Natural killer cell (primary cell): ENCODE measurements around the gene HBP1. TPM values are rescaled to one million over a fixed set of nuclear protein-coding genes. Genes with fewer than 3 reads are reported as not detected.

Experiments used
- ATAC-seq, 3 donors: fragments of 150-1000 bp in 2 of 3; fragments of 200-7000 bp in 1 of 3; cut with Tn5 transposase; 1 replicate in 1 of 3; 2 replicates in 2 of 3; pipeline ENCODE4 v1.10.0; 2021; ENCODE audit warnings: mild to moderate bottlenecking in 2 of 3, moderate library complexity in 2 of 3
- DNase-seq, 2 donors: peaks; one replicate each; pipeline versions ENCODE4 v3.0.0 to v3.0.0-alpha.2; 2013 to 2021; ENCODE audit warnings: mixed read lengths in 1 of 2
- H3K27ac ChIP-seq: one replicate; pipeline ENCODE4 v1.5.1; 2013; ENCODE audit warnings: mild to moderate bottlenecking, low read length
- H3K27me3 ChIP-seq: one replicate; pipeline ENCODE4 v1.6.1; 2013; ENCODE audit warnings: low read length; ENCODE audit not compliant: control insufficient read depth, insufficient read depth
- H3K36me3 ChIP-seq: one replicate; pipeline ENCODE4 v1.6.1; 2013; ENCODE audit warnings: low read length; ENCODE audit not compliant: control insufficient read depth, insufficient read depth
- H3K4me1 ChIP-seq: one replicate; pipeline ENCODE4 v1.6.1; 2013; ENCODE audit warnings: low read length; ENCODE audit not compliant: control insufficient read depth, insufficient read depth
- H3K4me3 ChIP-seq: one replicate; pipeline ENCODE4 v1.5.1; 2013; ENCODE audit warnings: low read length
- H3K9me3 ChIP-seq: one replicate; pipeline ENCODE4 v1.6.1; 2013; ENCODE audit warnings: low read length; ENCODE audit not compliant: control insufficient read depth, insufficient read depth
- H3K27ac Mint-ChIP-seq, 2 donors: one replicate each; pipeline ENCODE4 v1.8.0; 2022; ENCODE audit warnings: mild to moderate bottlenecking in 2 of 2, mixed read lengths in 2 of 2, moderate library complexity in 1 of 2
- H3K27me3 Mint-ChIP-seq, 2 donors: one replicate each; pipeline ENCODE4 v1.8.0; 2022; ENCODE audit warnings: low read depth in 2 of 2, mixed read lengths in 2 of 2
- H3K36me3 Mint-ChIP-seq: one replicate; pipeline ENCODE4 v1.8.0; 2022; ENCODE audit warnings: mixed read lengths
- H3K4me1 Mint-ChIP-seq, 2 donors: one replicate each; pipeline ENCODE4 v1.8.0; 2022; ENCODE audit warnings: mixed read lengths in 2 of 2
- H3K4me3 Mint-ChIP-seq: one replicate; pipeline ENCODE4 v1.8.0; 2022; ENCODE audit warnings: mild to moderate bottlenecking, moderate library complexity, mixed read lengths
- H3K9me3 Mint-ChIP-seq, 2 donors: one replicate each; pipeline ENCODE4 v1.8.0; 2022; ENCODE audit warnings: mixed read lengths in 2 of 2
- CTCF ChIP-seq: fragments of 200-600 bp; IDR thresholded peaks from one replicate; pipeline ENCODE4 v1.8.0; 2022; ENCODE audit warnings: antibody characterized with exemption
- WGBS: methylation state at CpG from one replicate; pipeline ENCODE4 v1.1.7; 2013; ENCODE audit warnings: missing lambda C conversion rate; ENCODE audit not compliant: insufficient coverage; 5-methylcytosine and 5-hydroxymethylcytosine counted together
- intact Hi-C: fragments of 100-400 bp; cut with micrococcal nuclease; formaldehyde crosslinking; loops from one replicate; pipeline ENCODE4 v1.14.2; 2022
- total RNA-seq, 4 donors: library from RNA; stranded (reverse); fragments of 120-200 nt in 1 of 4; gene quantifications; one replicate each; pipeline versions ENCODE4 v1.2.3 to v1.2.4, GENCODE V29; 2013 to 2022

HBP1 gene
- total RNA-seq: 100 to 1,000 TPM; 186 to 249 (median 243) TPM
- 129 TPM for total RNA-seq (2013)

GRCh38 chr7:107168233-107169119 is at the start of gene HBP1:
HBP1 (plus strand) TSS chr7:107169003; CDS start chr7:107179894, 10,891 bp downstream.
- peak; percentile 74 to 90 (median 78) for ATAC-seq
- no peaks in the 10 kb centered on the region for H3K36me3 Mint-ChIP-seq
- TF ChIP-seq CTCF: no peak
- H3K4me3 ChIP-seq: peak within 1 kb of the TSS; percentile 96
- peak within 1 kb of the TSS; percentile 99 to 100 for H3K27ac Mint-ChIP-seq
- peak; percentile 95 to 99 for DNase-seq
- 0% methylated on average over 44 of the region's 44 CpGs for WGBS
- H3K4me1 ChIP-seq: peaks cover 11% of the 10 kb centered on the region
- peak within 1 kb of the TSS; percentile 95 for H3K4me3 Mint-ChIP-seq
- H3K9me3 Mint-ChIP-seq: no peaks in the 10 kb centered on the region
- H3K27ac ChIP-seq: peak within 1 kb of the TSS; percentile 99
- no peaks in the 10 kb centered on the region for H3K9me3 ChIP-seq
- H3K4me1 Mint-ChIP-seq: peaks cover 36 to 49% of the 10 kb centered on the region in 2 donors
- H3K36me3 ChIP-seq: no peaks in the 10 kb centered on the region
- H3K27me3 ChIP-seq: no peaks in the 10 kb centered on the region
- H3K27me3 Mint-ChIP-seq: peaks cover 4% of the 10 kb centered on the region in 2 donors
- intact Hi-C loops: loop anchor here (1.0 to 5.0 kb wide), 5 partner anchors 303 to 884 kb away; partner anchors contain the start of genes CCDC71L, DLD, NAMPT and PIK3CG

DNA sequence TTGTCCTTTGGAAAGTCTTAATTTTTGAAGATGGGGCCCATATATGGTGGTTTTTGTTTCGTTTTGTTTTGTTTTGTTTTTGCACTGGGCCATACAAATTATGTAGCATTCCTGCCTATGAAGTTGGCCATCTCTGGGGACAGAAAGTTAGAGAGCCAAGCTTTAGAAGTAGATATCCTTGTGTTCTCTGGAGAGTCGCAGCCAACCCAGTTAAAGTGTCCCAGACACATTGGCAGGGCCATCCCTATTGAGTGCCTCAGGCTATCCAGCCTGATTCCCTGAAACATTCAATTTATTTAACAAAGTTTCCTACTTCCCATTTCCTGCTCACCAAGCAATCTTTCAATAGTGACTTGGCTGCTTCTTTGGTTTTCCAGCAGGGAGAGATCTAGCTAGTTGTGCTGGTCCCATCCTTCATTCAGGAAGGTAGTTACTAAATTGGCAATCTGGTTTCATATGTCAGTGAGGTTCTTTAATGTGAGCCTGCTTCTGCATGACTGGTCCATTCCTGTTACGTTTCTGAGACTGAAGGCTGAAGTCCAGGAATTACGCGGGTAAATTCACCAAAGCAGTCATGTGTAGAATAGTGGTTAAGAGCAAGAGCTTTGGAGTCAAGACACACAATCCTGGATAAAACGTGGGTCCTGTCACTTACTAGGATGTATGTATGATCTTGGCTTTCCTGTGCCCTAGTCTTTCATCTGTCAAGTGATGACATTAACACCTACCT is 49.3 kb upstream of the HBP1 start:
- Histone ChIP-seq H3K27ac (no peak overlapping the region), H3K27me3 (no peaks in the 10 kb centered on the region), H3K4me1 (no peaks in the 10 kb centered on the region), H3K4me3 (no peak overlapping the region), H3K9me3 (no peaks in the 10 kb centered on the region), H3K36me3 (no peaks in the 10 kb centered on the region)
- no peak for DNase-seq
- intact Hi-C loops: no loop called here
- Mint-ChIP-seq H3K27me3 (peaks cover 0 to 3% of the 10 kb centered on the region in 2 donors), H3K4me3 (no peak overlapping the region), H3K27ac (no peak overlapping the region), H3K4me1 (no peaks in the 10 kb centered on the region), H3K9me3 (no peaks in the 10 kb centered on the region), H3K36me3 (no peaks in the 10 kb centered on the region)
- 95% methylated on average over 6 of the region's 6 CpGs for WGBS
- TF ChIP-seq CTCF: no peak
- no peak for ATAC-seq

GRCh38 chr7:107122486-107122911 is 46.3 kb upstream of the HBP1 start:
- H3K4me3 ChIP-seq: no peak overlapping the region
- Mint-ChIP-seq H3K36me3 (no peaks in the 10 kb centered on the region), H3K9me3 (no peaks in the 10 kb centered on the region), H3K4me1 (peaks cover 18 to 19% of the 10 kb centered on the region in 2 donors), H3K27me3 (peaks cover 0 to 3% of the 10 kb centered on the region in 2 donors), H3K27ac (no peak overlapping the region), H3K4me3 (no peak overlapping the region)
- H3K9me3 ChIP-seq: no peaks in the 10 kb centered on the region
- DNase-seq: no peak
- no peak for TF ChIP-seq CTCF
- H3K36me3 ChIP-seq: no peaks in the 10 kb centered on the region
- no peak overlapping the region for H3K27ac ChIP-seq
- no peaks in the 10 kb centered on the region for H3K27me3 ChIP-seq
- no peak for ATAC-seq
- 62% methylated on average over 3 of the region's 4 CpGs for WGBS
- intact Hi-C loops: no loop called here
- H3K4me1 ChIP-seq: peaks cover 17% of the 10 kb centered on the region
